Left ventricle myocardium inferior (tissue), 1 donor: ENCODE measurements around the gene LAMTOR2. TPM values are rescaled to one million over a fixed set of nuclear protein-coding genes. Genes with fewer than 3 reads are reported as not detected.

Experiments
- DNase-seq: peaks from one replicate; pipeline ENCODE4 v3.0.0-alpha.2; 2020
- H3K27ac ChIP-seq: fragments of 200-600 bp; replicated peaks from 2 replicates; pipeline ENCODE4 v1.8.0; 2021
- H3K27me3 ChIP-seq: fragments of 200-600 bp; 2 replicates; pipeline ENCODE4 v1.8.0; 2021; ENCODE audit warnings: low read depth
- H3K36me3 ChIP-seq: fragments of 200-600 bp; 2 replicates; pipeline ENCODE4 v1.8.0; 2021
- H3K4me1 ChIP-seq: fragments of 200-600 bp; 2 replicates; pipeline ENCODE4 v1.8.0; 2021
- H3K4me3 ChIP-seq: fragments of 200-600 bp; 2 replicates; pipeline ENCODE4 v1.8.0; 2021; ENCODE audit warnings: mild to moderate bottlenecking, moderate library complexity
- H3K9me3 ChIP-seq: fragments of 200-600 bp; replicated peaks from 2 replicates; pipeline ENCODE4 v1.8.0; 2021
- intact Hi-C: fragments of 100-400 bp; cut with micrococcal nuclease; formaldehyde crosslinking; loops from one replicate; pipeline ENCODE4 v1.11.0; 2022
- total RNA-seq: library from RNA; stranded (reverse); fragmentation: NEBNext Ultra II Directional; extraction: Animal tissue kit (Norgen Biotek cat#: 25700); gene quantifications from one replicate; pipeline ENCODE4 v1.2.1, GENCODE V29; 2021
- TF ChIP-seq, protein P1 (sequence below): fragments of 200-600 bp; IDR thresholded peaks from 2 replicates; pipeline ENCODE4 v1.8.0; 2021; ENCODE audit warnings: antibody characterized with exemption, mild to moderate bottlenecking, borderline replicate concordance
- donor health status: DM: no; HTN: yes; CAD: no; lungs with severe emphysema.

Gene LAMTOR2
- total RNA-seq, 1 donor from 2014 or later, result 55.0 TPM

DNA sequence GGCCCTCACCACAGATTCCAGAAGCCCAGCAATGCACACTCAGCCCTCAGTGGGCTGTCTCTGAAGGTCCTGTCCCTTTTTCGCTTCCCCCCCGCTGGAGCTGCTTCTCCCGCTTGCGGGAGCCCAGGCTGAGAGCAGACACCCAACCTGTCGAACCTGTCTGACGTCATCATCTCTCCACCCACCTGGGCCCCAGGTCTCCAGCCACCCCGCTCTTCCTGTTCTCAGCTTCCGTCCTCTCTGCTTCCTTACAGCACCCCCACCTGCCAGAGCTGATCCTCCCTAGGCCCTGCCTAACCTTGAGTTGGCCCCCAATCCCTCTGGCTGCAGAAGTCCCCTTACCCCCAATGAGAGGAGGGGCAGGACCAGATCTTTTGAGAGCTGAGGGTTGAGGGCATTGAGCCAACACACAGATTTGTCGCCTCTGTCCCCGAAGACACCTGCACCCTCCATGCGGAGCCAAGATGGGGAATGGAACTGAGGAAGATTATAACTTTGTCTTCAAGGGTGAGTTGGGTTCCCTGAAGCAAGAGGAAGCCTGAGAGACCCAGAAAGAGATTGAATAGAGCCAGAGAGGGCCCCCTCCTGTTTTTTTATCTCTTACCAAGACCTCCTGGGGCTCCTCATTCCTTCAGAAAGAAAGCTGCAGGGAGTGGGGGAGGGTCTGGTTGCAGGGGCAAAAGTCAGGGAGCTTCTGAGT, 6.5 kb downstream of the LAMTOR2 start, which contains the start of gene RAB25:
RAB25 (plus strand) TSS at position 224 of the 700 bp plus-strand sequence; CDS start at position 465, 241 bp downstream.
- Histone ChIP-seq H3K27me3 (no peaks in the 10 kb centered on the region), H3K9me3 (no peaks in the 10 kb centered on the region), H3K36me3 (peaks cover 19% of the 10 kb centered on the region), H3K4me3 (no peak within 1 kb of the TSS), H3K4me1 (peaks cover 5% of the 10 kb centered on the region), H3K27ac (no peak within 1 kb of the TSS)
- TF ChIP-seq, protein P1, sequence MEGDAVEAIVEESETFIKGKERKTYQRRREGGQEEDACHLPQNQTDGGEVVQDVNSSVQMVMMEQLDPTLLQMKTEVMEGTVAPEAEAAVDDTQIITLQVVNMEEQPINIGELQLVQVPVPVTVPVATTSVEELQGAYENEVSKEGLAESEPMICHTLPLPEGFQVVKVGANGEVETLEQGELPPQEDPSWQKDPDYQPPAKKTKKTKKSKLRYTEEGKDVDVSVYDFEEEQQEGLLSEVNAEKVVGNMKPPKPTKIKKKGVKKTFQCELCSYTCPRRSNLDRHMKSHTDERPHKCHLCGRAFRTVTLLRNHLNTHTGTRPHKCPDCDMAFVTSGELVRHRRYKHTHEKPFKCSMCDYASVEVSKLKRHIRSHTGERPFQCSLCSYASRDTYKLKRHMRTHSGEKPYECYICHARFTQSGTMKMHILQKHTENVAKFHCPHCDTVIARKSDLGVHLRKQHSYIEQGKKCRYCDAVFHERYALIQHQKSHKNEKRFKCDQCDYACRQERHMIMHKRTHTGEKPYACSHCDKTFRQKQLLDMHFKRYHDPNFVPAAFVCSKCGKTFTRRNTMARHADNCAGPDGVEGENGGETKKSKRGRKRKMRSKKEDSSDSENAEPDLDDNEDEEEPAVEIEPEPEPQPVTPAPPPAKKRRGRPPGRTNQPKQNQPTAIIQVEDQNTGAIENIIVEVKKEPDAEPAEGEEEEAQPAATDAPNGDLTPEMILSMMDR, result no peak
- intact Hi-C loops, result no loop called here
- DNase-seq, result no peak

DNA sequence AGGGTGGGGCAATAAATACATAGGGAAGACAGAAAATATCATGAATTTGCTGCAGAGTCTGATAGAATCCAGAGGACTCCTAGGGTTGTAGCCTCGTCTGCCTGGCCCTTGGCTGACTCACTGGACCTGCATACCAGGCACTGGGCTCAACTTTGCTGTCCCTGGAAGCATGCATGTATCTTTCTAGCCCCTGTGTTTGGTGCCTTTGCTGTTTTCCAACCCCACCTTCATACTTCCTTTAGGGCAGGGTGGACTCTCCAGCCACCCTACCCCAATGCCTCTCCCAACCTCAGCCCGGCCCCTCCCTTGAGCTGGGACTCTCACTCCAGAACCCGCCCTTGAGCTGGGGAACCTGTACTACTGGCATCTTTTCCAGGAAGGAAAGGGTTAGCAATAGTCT, 7.6 kb downstream of the LAMTOR2 start:
- H3K4me1 ChIP-seq, result no peaks in the 10 kb centered on the region
- no peak for DNase-seq
- intact Hi-C loops, result no loop called here
- H3K27me3 ChIP-seq, result no peaks in the 10 kb centered on the region
- peaks cover 10% of the 10 kb centered on the region for H3K36me3 ChIP-seq
- no peak overlapping the region for H3K4me3 ChIP-seq
- TF ChIP-seq, protein P1, result no peak
- H3K9me3 ChIP-seq, result no peaks in the 10 kb centered on the region
- no peak overlapping the region for H3K27ac ChIP-seq

DNA sequence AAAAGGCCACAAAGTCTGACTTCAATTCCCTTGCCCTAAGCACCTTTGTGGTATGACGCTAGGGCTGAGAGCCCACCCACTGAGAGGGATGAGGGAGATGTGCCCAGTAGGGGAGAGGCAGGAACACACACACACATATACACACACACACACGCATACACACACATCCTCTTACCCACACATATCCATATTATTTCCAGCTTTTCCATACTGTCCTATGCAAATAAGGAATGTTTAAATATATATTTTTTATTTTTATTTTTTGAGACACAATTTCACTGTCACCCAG, 9.4 kb downstream of the LAMTOR2 start:
- H3K36me3 ChIP-seq, result no peaks in the 10 kb centered on the region
- intact Hi-C loops, result no loop called here

DNA sequence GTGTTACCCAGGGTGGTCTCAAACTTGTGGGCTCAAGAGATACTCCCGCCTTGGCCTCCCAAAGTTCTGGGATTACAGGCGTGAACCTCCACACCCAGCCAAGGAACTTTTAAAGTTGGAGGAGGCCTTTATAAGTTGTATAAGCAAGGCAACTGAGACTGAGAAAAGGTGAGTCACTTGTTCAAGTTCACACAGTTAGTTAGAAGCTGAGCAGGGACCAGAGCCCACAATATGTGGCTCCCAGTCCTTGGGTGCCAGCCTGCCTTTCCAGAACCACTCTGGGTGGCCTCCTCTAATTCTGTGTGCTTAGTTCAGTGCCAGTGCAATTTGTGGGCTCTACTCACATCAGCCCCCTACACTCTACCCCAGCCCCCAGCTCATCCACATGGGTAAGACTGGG, 10.0 kb downstream of the LAMTOR2 start:
- intact Hi-C loops, result no loop called here
- Histone ChIP-seq H3K27ac (no peak overlapping the region), H3K27me3 (no peaks in the 10 kb centered on the region), H3K4me1 (no peaks in the 10 kb centered on the region), H3K9me3 (no peaks in the 10 kb centered on the region), H3K36me3 (no peaks in the 10 kb centered on the region), H3K4me3 (no peak overlapping the region)
- DNase-seq, result no peak
- TF ChIP-seq, protein P1, result no peak

More for the DNA sequence above, 9.4 kb downstream of the LAMTOR2 start:
- H3K4me1 ChIP-seq, result no peaks in the 10 kb centered on the region
- no peak overlapping the region for H3K4me3 ChIP-seq
- no peak overlapping the region for H3K27ac ChIP-seq
- H3K27me3 ChIP-seq, result no peaks in the 10 kb centered on the region
- TF ChIP-seq, protein P1, result no peak
- no peaks in the 10 kb centered on the region for H3K9me3 ChIP-seq
- DNase-seq, result no peak

DNA sequence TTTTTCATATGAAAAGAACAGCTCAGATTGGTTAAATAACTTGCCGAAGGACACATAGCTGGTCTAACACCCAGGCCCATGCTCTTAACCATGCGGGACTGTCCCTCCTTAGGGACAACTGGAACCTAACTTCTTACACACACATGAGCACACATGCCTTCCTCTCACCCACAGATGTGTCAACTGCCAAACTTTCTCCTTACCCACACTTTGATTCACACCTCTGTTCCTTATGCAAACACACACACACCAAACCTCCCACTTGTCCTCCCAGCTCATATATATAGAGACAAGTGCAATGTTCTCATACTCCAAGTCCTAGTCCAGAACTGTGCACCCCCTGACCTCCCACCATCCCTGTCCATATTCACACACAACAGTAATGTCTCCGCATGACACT, 10.6 kb downstream of the LAMTOR2 start:
- H3K9me3 ChIP-seq, result no peaks in the 10 kb centered on the region
- no peak for DNase-seq
- intact Hi-C loops, result no loop called here
- TF ChIP-seq, protein P1, result no peak
- peaks cover 6% of the 10 kb centered on the region for H3K4me1 ChIP-seq
- H3K36me3 ChIP-seq, result no peaks in the 10 kb centered on the region
- H3K27me3 ChIP-seq, result no peaks in the 10 kb centered on the region
- H3K27ac ChIP-seq, result no peak overlapping the region
- H3K4me3 ChIP-seq, result no peak overlapping the region
